ENCODE data around the gene TRPV5.

GRCh38 chr7:142919656-142920055 lies 13.9 kb downstream of the TRPV5 start:
- no peak for TF ChIP-seq EZH2phosphoT487 (IDR thresholded peaks at IDR 0.05; ENCODE audit: borderline replicate concordance, low read length)
- TF ChIP-seq CTCF (IDR thresholded peaks at IDR 0.05; ENCODE audit: low read depth, low read length, poor library complexity, severe bottlenecking) = no peak
